Type B pancreatic cell (in vitro differentiated cells): ENCODE measurements around the gene PITHD1. TPM values are rescaled to one million over a fixed set of nuclear protein-coding genes. Genes with fewer than 3 reads are reported as not detected.
"Not testable (repeated sequence)": the region's sequence is repeated elsewhere in the genome, so short reads cannot be mapped to it uniquely, and the experiment has no call there.

Experiments used
- DNase-seq: peaks from one replicate; pipeline ENCODE4 v3.0.0; 2021; ENCODE audit warnings: mixed read lengths; ENCODE audit not compliant: unreplicated experiment; ENCODE audit errors: extremely low spot score
- H3K27ac Mint-ChIP-seq: 2 replicates; pipeline ENCODE4 v1.8.0; 2021; ENCODE audit warnings: mild to moderate bottlenecking, mixed read lengths
- H3K27me3 Mint-ChIP-seq: 2 replicates; pipeline ENCODE4 v1.8.0; 2021; ENCODE audit warnings: mixed read lengths
- H3K36me3 Mint-ChIP-seq: 2 replicates; pipeline ENCODE4 v1.8.0; 2021; ENCODE audit warnings: mixed read lengths
- H3K4me1 Mint-ChIP-seq: one replicate; pipeline ENCODE4 v1.8.0; 2021; ENCODE audit warnings: mixed read lengths; ENCODE audit not compliant: unreplicated experiment
- H3K4me3 Mint-ChIP-seq: 2 replicates; pipeline ENCODE4 v1.8.0; 2021; ENCODE audit warnings: mild to moderate bottlenecking, mixed read lengths
- H3K9me3 Mint-ChIP-seq: 2 replicates; pipeline ENCODE4 v1.8.0; 2021; ENCODE audit warnings: mixed read lengths
- total RNA-seq: library from RNA; stranded (reverse); gene quantifications from 2 replicates; pipeline ENCODE4 v1.2.1, GENCODE V29; 2021; ENCODE audit warnings: low replicate concordance
- TF ChIP-seq, protein P1 (sequence below): fragments of 200-600 bp; sonication (generic); conservative IDR thresholded peaks from 2 replicates; pipeline ENCODE4 v1.5.0; 2021; ENCODE audit warnings: antibody characterized with exemption, mild to moderate bottlenecking

The PITHD1 gene
- total RNA-seq, 1 donor from 2014 or later, result 71.1 TPM

DNA sequence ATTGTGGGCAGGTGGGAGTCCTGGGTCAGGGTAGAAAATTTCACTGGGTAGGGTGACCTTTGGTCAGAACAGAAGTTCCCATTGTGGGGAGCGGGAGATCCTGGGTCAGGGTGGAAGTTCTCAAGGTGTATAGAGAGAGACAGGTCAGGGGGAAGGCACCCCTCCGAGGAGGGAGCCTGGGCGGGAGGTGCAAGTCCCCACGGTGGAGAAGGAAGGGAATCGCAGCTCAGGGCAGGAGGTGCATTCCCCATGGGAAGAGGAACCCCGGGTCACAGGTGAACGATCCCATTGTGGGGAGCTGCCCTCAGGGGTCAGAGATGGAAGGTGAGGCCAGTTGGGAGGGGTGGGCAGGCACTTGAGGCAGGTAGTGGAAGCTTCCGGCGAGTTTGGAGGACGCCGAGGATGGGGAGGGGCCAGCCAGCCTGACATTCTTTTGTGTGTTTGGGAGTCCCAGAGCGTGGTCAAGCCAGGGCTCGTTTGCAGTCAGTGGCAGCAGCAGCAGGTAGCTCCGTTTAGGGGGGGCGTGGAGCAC lies 13.4 kb downstream of the PITHD1 start:
- Mint-ChIP-seq H3K4me1 (peaks cover 6% of the 10 kb centered on the region), H3K27me3 (no peaks in the 10 kb centered on the region), H3K4me3 (peak overlapping the region; percentile 99), H3K36me3 (peaks cover 11% of the 10 kb centered on the region), H3K9me3 (no peaks in the 10 kb centered on the region), H3K27ac (peak overlapping the region; percentile 94)
- no peak for DNase-seq
- TF ChIP-seq, protein P1, sequence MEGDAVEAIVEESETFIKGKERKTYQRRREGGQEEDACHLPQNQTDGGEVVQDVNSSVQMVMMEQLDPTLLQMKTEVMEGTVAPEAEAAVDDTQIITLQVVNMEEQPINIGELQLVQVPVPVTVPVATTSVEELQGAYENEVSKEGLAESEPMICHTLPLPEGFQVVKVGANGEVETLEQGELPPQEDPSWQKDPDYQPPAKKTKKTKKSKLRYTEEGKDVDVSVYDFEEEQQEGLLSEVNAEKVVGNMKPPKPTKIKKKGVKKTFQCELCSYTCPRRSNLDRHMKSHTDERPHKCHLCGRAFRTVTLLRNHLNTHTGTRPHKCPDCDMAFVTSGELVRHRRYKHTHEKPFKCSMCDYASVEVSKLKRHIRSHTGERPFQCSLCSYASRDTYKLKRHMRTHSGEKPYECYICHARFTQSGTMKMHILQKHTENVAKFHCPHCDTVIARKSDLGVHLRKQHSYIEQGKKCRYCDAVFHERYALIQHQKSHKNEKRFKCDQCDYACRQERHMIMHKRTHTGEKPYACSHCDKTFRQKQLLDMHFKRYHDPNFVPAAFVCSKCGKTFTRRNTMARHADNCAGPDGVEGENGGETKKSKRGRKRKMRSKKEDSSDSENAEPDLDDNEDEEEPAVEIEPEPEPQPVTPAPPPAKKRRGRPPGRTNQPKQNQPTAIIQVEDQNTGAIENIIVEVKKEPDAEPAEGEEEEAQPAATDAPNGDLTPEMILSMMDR, result no peak

DNA sequence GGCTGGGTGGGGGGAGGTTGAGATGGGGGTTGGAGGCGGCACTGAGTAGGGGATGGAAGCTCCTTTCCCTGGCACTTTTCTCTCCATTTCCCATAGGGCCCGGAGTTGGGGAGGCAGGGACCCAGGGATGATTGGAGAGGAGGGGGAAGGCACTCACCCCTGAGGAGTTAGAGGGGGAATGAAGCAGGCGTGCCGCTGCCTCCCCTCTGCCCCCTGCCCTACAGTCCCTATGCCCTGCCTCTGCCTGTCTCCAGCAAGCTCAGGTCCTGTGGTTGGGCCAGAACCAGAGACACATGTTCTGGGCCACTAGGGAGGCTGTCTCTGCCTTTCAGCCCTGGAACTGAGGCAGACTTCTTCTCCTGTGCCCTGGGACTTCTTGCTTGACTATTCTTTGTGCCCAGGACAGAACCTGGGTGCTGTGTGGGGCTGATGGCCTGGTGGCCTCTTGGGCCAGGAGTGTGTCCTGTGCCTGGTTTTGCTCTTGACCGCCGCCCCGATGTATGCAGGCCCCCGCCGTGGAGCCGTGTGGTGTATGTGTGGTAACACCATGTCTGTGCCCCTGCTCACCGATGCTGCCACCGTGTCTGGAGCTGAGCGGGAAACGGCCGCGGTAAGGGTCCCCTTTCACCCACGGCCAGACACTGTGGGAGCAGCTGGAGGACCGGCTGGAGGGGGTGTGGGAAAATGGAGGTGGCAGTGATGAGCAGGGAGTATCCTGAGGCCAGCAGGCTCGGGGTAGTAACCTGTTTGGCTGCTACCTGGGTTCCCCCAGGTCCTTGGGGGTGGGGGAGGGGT lies 14.1 kb downstream of the PITHD1 start:
- DNase-seq, result no peak
- peak overlapping the region; percentile 94 for H3K27ac Mint-ChIP-seq
- TF ChIP-seq, protein P1, result no peak
- H3K27me3 Mint-ChIP-seq, result no peaks in the 10 kb centered on the region
- peaks cover 6% of the 10 kb centered on the region for H3K4me1 Mint-ChIP-seq
- peak overlapping the region; percentile 99 for H3K4me3 Mint-ChIP-seq
- H3K9me3 Mint-ChIP-seq, result no peaks in the 10 kb centered on the region
- peaks cover 3% of the 10 kb centered on the region for H3K36me3 Mint-ChIP-seq

DNA sequence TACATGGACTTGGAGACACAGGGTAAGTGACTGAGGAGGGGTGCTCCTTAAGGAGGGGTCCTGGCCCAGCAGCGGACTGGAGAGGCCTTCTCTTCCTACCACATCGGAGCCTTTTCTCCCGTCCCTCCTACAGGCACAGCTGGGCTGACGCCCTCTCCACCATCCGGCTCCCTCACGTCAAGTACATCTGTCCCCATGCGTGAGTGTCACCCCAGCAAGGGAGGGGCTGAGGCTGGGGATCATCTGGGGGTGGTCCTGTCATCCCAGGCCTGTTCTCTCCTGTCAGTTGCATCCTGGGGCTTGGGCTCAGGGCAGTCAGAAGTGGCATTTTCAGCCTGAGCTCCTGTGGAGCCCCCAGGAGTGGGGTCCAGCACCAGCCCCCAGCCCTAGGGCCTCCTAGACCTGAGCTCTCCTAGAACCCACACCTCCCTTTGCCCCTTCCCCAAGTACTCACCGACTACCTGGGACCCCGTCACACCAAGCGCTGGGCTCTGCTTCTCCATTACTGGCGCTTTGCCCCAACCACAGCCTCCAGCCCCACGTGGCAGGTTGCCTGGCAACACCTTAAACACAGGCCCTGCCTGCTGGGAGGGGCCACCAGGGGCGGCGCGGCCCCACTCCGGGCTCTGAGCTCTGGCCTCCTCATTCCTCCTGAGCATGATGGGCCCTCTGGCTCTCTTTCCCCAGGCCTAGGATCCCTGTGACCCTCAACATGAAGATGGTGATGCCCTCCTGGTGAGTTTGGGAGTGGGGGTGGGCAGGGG lies 15.0 kb downstream of the PITHD1 start:
- TF ChIP-seq, protein P1, result no peak
- H3K4me1 Mint-ChIP-seq, result peaks cover 6% of the 10 kb centered on the region
- H3K27me3 Mint-ChIP-seq, result no peaks in the 10 kb centered on the region
- H3K9me3 Mint-ChIP-seq, result no peaks in the 10 kb centered on the region
- H3K36me3 Mint-ChIP-seq, result no peaks in the 10 kb centered on the region
- DNase-seq, result no peak
- H3K27ac Mint-ChIP-seq, result no peak overlapping the region
- H3K4me3 Mint-ChIP-seq, result peak overlapping the region; percentile 67

DNA sequence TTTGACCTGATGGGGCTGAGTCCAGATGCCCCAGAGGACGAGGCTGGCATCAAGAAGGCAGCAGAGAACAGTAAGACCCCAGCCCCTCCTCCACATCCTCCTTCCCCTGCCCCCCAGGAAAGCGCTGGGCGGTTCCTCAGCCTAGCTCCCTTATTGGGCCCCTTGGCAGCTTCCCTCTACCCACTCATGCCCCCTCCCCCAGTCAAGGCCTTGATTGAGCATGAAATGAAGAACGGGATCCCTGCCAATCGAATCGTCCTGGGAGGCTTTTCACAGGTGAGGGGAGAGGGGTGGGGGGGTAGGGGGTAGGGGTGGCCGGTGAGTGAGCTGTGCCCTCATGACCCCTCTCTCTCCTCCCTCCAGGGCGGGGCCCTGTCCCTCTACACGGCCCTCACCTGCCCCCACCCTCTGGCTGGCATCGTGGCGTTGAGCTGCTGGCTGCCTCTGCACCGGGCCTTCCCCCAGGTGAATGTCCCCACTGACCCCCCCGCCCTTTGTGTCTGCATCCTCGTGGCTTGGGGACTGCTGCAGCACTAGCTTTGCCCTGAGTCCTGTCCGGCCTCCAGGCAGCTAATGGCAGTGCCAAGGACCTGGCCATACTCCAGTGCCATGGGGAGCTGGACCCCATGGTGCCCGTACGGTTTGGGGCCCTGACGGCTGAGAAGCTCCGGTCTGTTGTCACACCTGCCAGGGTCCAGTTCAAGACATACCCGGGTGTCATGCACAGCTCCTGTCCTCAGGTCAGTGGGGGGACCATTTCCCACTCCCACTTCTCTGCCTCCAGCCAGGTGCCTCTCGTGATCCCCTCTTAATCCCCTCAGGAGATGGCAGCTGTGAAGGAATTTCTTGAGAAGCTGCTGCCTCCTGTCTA lies 15.9 kb downstream of the PITHD1 start:
- H3K4me3 Mint-ChIP-seq, result peak overlapping the region; percentile 28
- no peak for DNase-seq
- TF ChIP-seq, protein P1, result no peak
- no peaks in the 10 kb centered on the region for H3K27me3 Mint-ChIP-seq
- H3K9me3 Mint-ChIP-seq, result no peaks in the 10 kb centered on the region
- H3K27ac Mint-ChIP-seq, result no peak overlapping the region
- no peaks in the 10 kb centered on the region for H3K36me3 Mint-ChIP-seq
- peaks cover 6% of the 10 kb centered on the region for H3K4me1 Mint-ChIP-seq

DNA sequence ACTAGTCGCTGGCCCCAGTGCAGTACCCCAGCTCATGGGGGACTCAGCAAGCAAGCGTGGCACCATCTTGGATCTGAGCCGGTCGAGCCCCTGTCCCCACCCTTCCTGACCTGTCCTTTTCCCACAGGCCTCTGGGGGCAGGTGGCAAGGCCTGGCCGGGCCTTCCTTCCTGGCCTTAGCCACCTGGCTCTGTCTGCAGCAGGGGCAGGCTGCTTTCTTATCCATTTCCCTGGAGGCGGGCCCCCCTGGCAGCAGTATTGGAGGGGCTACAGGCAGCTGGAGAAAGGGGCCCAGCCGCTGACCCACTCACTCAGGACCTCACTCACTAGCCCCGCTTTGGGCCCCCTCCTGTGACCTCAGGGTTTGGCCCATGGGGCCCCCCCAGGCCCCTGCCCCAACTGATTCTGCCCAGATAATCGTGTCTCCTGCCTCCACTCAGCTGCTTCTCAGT lies 16.5 kb downstream of the PITHD1 start:
- not testable (repeated sequence) for DNase-seq, H3K27ac Mint-ChIP-seq, H3K4me1 Mint-ChIP-seq, H3K27me3 Mint-ChIP-seq, H3K36me3 Mint-ChIP-seq, H3K9me3 Mint-ChIP-seq
- H3K4me3 Mint-ChIP-seq, result peak overlapping the region; percentile 28
